Uterine smooth muscle cell (primary cell): ENCODE measurements around the gene C2orf49. TPM values are rescaled to one million over a fixed set of nuclear protein-coding genes. Genes with fewer than 3 reads are reported as not detected.

Experiments used
- total RNA-seq: library from RNA; depleted of rRNA; stranded (reverse); fragments of >200 nt; gene quantifications from 2 replicates; pipeline ENCODE4 v1.2.3, GENCODE V29; 2014

The C2orf49 gene
- total RNA-seq = 24.2 and 27.5 TPM in 2 replicates

DNA sequence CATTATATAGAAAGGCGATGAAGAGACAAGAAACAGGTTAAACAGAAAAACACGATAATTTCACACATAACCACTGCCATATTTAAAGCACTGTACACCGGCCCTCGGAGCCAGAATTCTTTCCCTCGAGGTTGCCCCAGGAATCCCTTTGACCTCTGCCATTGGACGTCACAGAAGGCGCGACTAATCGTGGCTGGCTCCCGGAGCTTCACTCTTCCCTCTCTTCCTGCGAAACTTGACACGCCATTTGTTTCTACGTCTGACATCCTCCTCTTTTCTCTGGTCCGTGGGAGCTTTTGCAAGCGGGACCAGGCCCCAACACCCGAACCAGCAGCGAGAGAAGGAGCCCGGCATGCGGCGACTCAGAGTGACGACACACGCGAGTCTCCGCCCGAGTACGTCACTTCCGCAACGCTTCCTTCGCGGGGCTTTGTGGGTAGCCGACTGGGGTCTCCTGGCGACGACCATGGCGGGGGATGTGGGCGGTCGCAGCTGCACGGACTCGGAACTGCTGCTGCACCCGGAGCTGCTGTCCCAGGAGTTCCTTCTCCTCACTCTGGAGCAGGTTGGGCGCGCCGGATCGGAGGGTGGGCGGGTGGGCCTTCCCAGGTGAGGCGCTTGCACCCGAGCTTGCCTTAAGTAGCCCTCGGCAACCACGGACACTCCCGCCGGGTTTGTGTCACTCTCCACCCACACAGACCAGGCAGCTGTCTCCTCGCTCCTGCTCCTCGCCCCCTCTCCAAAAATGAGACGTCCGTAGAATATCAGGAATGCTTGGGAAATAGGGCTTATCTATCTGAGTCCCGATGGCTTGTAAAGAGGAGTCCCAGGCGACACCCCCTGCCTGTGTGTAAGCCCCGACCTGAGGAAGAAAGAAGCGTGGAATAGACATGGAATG is at the start of gene C2orf49:
C2orf49 (plus strand) TSS at position 419 of the 898 bp plus-strand sequence; CDS start at position 467, 48 bp downstream.

GRCh38 chr2:105329561-105330495 is 7.5 kb upstream of the C2orf49 start, which contains the start of gene TGFBRAP1:
TSS of gene TGFBRAP1 (minus strand) at chr2:105329735. CDS start at chr2:105308301, 21,434 bp downstream.

GRCh38 chr2:105398336-105399206 is 61.2 kb downstream of the C2orf49 start, which contains the start of gene FHL2:
TSS of gene FHL2 (minus strand) at chr2:105399051. CDS start at chr2:105386516, 12,535 bp downstream.

Other genes starting within 250 kb of the C2orf49 start
- gene GPR45, start 95.8 kb upstream of the C2orf49 start, total RNA-seq = not detected in 2 replicates
- gene TGFBRAP1, start 7.8 kb upstream of the C2orf49 start, total RNA-seq = 18.1 and 22.0 TPM in 2 replicates
- 104 and 148 TPM in 2 replicates for gene FHL2, start 61.5 kb downstream of the C2orf49 start, total RNA-seq